ENCODE measurements around the gene FRMD5. TPM values are rescaled to one million over a fixed set of nuclear protein-coding genes. Genes with fewer than 3 reads are reported as not detected.

FRMD5 gene
- total RNA-seq, 3 donors from 2014 or later, result 1.8 to 2.3 (median 1.9) TPM

- ATAC-seq (no peak), DNase-seq (no peak)
- intact Hi-C loops (cut with DNase I, micrococcal nuclease), result no loop called here
- TF ChIP-seq, protein P1, sequence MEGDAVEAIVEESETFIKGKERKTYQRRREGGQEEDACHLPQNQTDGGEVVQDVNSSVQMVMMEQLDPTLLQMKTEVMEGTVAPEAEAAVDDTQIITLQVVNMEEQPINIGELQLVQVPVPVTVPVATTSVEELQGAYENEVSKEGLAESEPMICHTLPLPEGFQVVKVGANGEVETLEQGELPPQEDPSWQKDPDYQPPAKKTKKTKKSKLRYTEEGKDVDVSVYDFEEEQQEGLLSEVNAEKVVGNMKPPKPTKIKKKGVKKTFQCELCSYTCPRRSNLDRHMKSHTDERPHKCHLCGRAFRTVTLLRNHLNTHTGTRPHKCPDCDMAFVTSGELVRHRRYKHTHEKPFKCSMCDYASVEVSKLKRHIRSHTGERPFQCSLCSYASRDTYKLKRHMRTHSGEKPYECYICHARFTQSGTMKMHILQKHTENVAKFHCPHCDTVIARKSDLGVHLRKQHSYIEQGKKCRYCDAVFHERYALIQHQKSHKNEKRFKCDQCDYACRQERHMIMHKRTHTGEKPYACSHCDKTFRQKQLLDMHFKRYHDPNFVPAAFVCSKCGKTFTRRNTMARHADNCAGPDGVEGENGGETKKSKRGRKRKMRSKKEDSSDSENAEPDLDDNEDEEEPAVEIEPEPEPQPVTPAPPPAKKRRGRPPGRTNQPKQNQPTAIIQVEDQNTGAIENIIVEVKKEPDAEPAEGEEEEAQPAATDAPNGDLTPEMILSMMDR (IDR thresholded peaks at IDR 0.05), result no peak
- H3K9me3 ChIP-seq, result no peaks in the 10 kb centered on the region
- no peaks in the 10 kb centered on the region for H3K36me3 ChIP-seq (ENCODE audit: low read depth)
- no peak overlapping the region for H3K4me3 ChIP-seq
- no peaks in the 10 kb centered on the region for H3K4me1 ChIP-seq (ENCODE audit: low read depth)
Measured at GRCh38 chr15:44024155-44024554, 170.9 kb downstream of the FRMD5 start.

DNA sequence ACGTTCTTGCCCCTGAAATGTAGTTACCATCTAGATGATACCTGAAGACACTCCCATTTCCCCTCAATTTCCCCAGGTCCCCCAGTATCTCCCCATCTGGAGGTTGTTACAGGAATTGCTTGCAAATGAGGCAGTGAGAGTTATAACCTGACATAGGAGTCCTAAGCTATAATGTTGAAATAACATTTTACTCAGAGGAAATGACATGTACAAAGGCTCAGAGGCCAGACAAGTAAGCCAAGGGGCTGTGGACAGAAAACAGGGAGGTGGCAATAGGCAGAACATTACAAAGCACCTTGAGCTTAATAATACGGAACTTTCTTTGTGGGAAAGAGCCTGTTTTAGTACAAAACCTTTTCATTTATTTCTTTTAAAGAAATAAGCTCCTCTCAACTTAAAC lies 171.9 kb downstream of the FRMD5 start:
- no peak for ATAC-seq
- Histone ChIP-seq H3K4me1 (ENCODE audit: low read depth) (no peaks in the 10 kb centered on the region), H3K9me3 (no peaks in the 10 kb centered on the region), H3K4me3 (no peak overlapping the region), H3K36me3 (ENCODE audit: low read depth) (no peaks in the 10 kb centered on the region)
- TF ChIP-seq, protein P1 (IDR thresholded peaks at IDR 0.05), result no peak
- no peak for DNase-seq
- intact Hi-C loops (cut with DNase I, micrococcal nuclease), result no loop called here

- no peaks in the 10 kb centered on the region for H3K9me3 ChIP-seq
- no peak overlapping the region for H3K4me3 ChIP-seq
- intact Hi-C loops (cut with DNase I, micrococcal nuclease), result no loop called here
- no peak for ATAC-seq
- TF ChIP-seq, protein P1 (IDR thresholded peaks at IDR 0.05), result no peak
- no peaks in the 10 kb centered on the region for H3K36me3 ChIP-seq (ENCODE audit: low read depth)
- no peaks in the 10 kb centered on the region for H3K4me1 ChIP-seq (ENCODE audit: low read depth)
- no peak for DNase-seq
Measured at GRCh38 chr15:44018151-44018550, 176.9 kb downstream of the FRMD5 start.

GRCh38 chr15:44015545-44016305 lies 179.3 kb downstream of the FRMD5 start:
- H3K36me3 ChIP-seq (ENCODE audit: low read depth), result no peaks in the 10 kb centered on the region
- intact Hi-C loops (cut with DNase I, micrococcal nuclease), result no loop called here
- H3K9me3 ChIP-seq, result no peaks in the 10 kb centered on the region
- DNase-seq (no peak), ATAC-seq (no peak)
- TF ChIP-seq, protein P1 (IDR thresholded peaks at IDR 0.05), result no peak
- no peaks in the 10 kb centered on the region for H3K4me1 ChIP-seq (ENCODE audit: low read depth)
- no peak overlapping the region for H3K4me3 ChIP-seq

GRCh38 chr15:44011238-44011854 lies 183.7 kb downstream of the FRMD5 start:
- Histone ChIP-seq H3K9me3 (no peaks in the 10 kb centered on the region), H3K36me3 (ENCODE audit: low read depth) (no peaks in the 10 kb centered on the region), H3K4me1 (ENCODE audit: low read depth) (no peaks in the 10 kb centered on the region), H3K4me3 (no peak overlapping the region)
- no peak for ATAC-seq
- TF ChIP-seq, protein P1 (IDR thresholded peaks at IDR 0.05), result no peak
- intact Hi-C loops (cut with DNase I, micrococcal nuclease), result no loop called here
- no peak for DNase-seq
